Mesothelial cell of epicardium (in vitro differentiated cells): Measurements from ENCODE around the gene PHACTR3. TPM values are rescaled to one million over a fixed set of nuclear protein-coding genes. Genes with fewer than 3 reads are reported as not detected.

ENCODE experiments used
- DNase-seq, 2 experiments: peaks; one replicate each; pipeline ENCODE4 v3.0.0; 2021; ENCODE audit warnings: low spot score in 2 of 2; ENCODE audit not compliant: unreplicated experiment in 2 of 2
- H3K27ac Mint-ChIP-seq: 2 replicates; pipeline ENCODE4 v1.8.0; 2021; ENCODE audit warnings: mixed read lengths
- H3K27me3 Mint-ChIP-seq: 2 replicates; pipeline ENCODE4 v1.8.0; 2021; ENCODE audit warnings: low read depth, mixed read lengths
- H3K36me3 Mint-ChIP-seq: 2 replicates; pipeline ENCODE4 v1.8.0; 2021; ENCODE audit warnings: mixed read lengths
- H3K4me1 Mint-ChIP-seq: 2 replicates; pipeline ENCODE4 v1.8.0; 2021; ENCODE audit warnings: mixed read lengths
- H3K4me3 Mint-ChIP-seq: 2 replicates; pipeline ENCODE4 v1.8.0; 2021; ENCODE audit warnings: mild to moderate bottlenecking, moderate library complexity, mixed read lengths
- H3K9me3 Mint-ChIP-seq: 2 replicates; pipeline ENCODE4 v1.8.0; 2021; ENCODE audit warnings: mixed read lengths
- CTCF ChIP-seq: fragments of 200-600 bp; sonication (generic); IDR thresholded peaks from one replicate; pipeline ENCODE4 v1.5.0; 2021; ENCODE audit warnings: antibody characterized with exemption; ENCODE audit not compliant: unreplicated experiment
- total RNA-seq: library from RNA; stranded (reverse); gene quantifications from 3 replicates; pipeline ENCODE4 v1.2.1, GENCODE V29; 2021

The PHACTR3 gene
- total RNA-seq, 1 donor from 2014 or later: 0.16 TPM

GRCh38 chr20:59821788-59822187 lies 217.4 kb downstream of the PHACTR3 start:
- no peak for DNase-seq

GRCh38 chr20:59822291-59823029 lies 218.1 kb downstream of the PHACTR3 start:
- TF ChIP-seq CTCF: no peak
- H3K27ac Mint-ChIP-seq: no peak overlapping the region
- peaks cover 81% of the 10 kb centered on the region for H3K27me3 Mint-ChIP-seq
- H3K4me3 Mint-ChIP-seq: no peak overlapping the region
- H3K36me3 Mint-ChIP-seq: no peaks in the 10 kb centered on the region
- H3K4me1 Mint-ChIP-seq: no peaks in the 10 kb centered on the region
- no peaks in the 10 kb centered on the region for H3K9me3 Mint-ChIP-seq
- DNase-seq: no peak

More at GRCh38 chr20:59821788-59822187, 217.4 kb downstream of the PHACTR3 start:
- Mint-ChIP-seq H3K27ac (no peak overlapping the region), H3K4me3 (no peak overlapping the region), H3K4me1 (no peaks in the 10 kb centered on the region), H3K36me3 (no peaks in the 10 kb centered on the region), H3K9me3 (no peaks in the 10 kb centered on the region), H3K27me3 (peaks cover 76% of the 10 kb centered on the region)
- no peak for TF ChIP-seq CTCF

GRCh38 chr20:59823030-59823423 lies 218.7 kb downstream of the PHACTR3 start:
- Mint-ChIP-seq H3K27me3 (peaks cover 82% of the 10 kb centered on the region), H3K27ac (no peak overlapping the region), H3K4me3 (no peak overlapping the region), H3K4me1 (no peaks in the 10 kb centered on the region), H3K9me3 (no peaks in the 10 kb centered on the region), H3K36me3 (no peaks in the 10 kb centered on the region)
- no peak for DNase-seq
- TF ChIP-seq CTCF: no peak

- Mint-ChIP-seq H3K4me1 (no peaks in the 10 kb centered on the region), H3K9me3 (no peaks in the 10 kb centered on the region), H3K27ac (no peak overlapping the region), H3K36me3 (no peaks in the 10 kb centered on the region), H3K4me3 (no peak overlapping the region), H3K27me3 (peaks cover 82% of the 10 kb centered on the region)
- DNase-seq: no peak
- no peak for TF ChIP-seq CTCF
Measured at GRCh38 chr20:59823491-59824259, 219.3 kb downstream of the PHACTR3 start.

- no peak overlapping the region for H3K4me3 Mint-ChIP-seq
- H3K27ac Mint-ChIP-seq: no peak overlapping the region
- H3K36me3 Mint-ChIP-seq: no peaks in the 10 kb centered on the region
- peaks cover 90% of the 10 kb centered on the region for H3K27me3 Mint-ChIP-seq
- no peaks in the 10 kb centered on the region for H3K4me1 Mint-ChIP-seq
- no peaks in the 10 kb centered on the region for H3K9me3 Mint-ChIP-seq
- no peak for TF ChIP-seq CTCF
- no peak for DNase-seq
Measured at GRCh38 chr20:59824711-59825562, 220.6 kb downstream of the PHACTR3 start.
